GM18498 (cell line): ENCODE data around the gene MLH3.

Experiments
- ATAC-seq: cut with Tn5 transposase; IDR thresholded peaks from one replicate; pipeline ENCODE4 v1.9.1; 2021; ENCODE audit warnings: mild to moderate bottlenecking, moderate library complexity; ENCODE audit not compliant: unreplicated experiment

The MLH3 gene

GRCh38 chr14:74973905-74974363, 77.3 kb downstream of the MLH3 start:
- no peak for ATAC-seq

GRCh38 chr14:74973003-74973653, 78.1 kb downstream of the MLH3 start:
- no peak for ATAC-seq

GRCh38 chr14:74968811-74969210, 82.5 kb downstream of the MLH3 start:
- ATAC-seq = no peak

- no peak for ATAC-seq
These were observed 85.6 kb downstream of the MLH3 start for GRCh38 chr14:74965486-74966153.

GRCh38 chr14:74964787-74965485, 86.3 kb downstream of the MLH3 start:
- no peak for ATAC-seq
